HG03439 (cell line): ENCODE results near the gene SLC35A2.

Experiments used
- ATAC-seq: cut with Tn5 transposase; IDR thresholded peaks from one replicate; pipeline ENCODE4 v1.9.1; 2021; ENCODE audit warnings: mild to moderate bottlenecking, moderate library complexity; ENCODE audit not compliant: unreplicated experiment

Gene SLC35A2

GRCh38 chrX:48911412-48912182 is at the start of gene SLC35A2:
SLC35A2 (minus strand) TSS chrX:48911646; CDS start chrX:48911636, 10 bp downstream.
- ATAC-seq: peak; percentile 59

- ATAC-seq: no peak
Observed at GRCh38 chrX:48960291-48960690, 48.8 kb upstream of the SLC35A2 start.

DNA sequence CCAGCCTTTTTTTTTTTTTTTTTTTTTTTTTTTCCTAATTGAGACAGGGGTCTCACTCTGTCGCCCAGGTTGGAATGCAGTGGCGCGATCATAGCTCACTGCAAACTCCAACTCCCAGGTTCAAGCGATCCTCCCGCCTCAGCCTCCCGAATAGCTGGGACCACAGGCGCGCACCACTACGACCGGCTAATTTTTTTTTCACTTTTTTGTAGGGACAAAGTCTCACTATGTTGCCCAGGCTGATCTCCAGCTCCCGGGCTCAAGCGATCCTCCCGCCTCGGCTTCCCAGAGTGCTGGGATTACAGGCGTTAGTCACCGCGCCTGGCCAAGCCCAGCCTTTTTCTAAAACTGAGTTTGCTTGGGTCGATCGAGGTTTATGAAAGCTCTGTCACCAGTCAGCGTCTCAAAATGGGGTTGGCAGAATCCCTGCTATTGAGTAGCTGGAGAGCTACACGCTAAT is 47.2 kb upstream of the SLC35A2 start:
- ATAC-seq: no peak

- ATAC-seq: peak; percentile 83
Observed at GRCh38 chrX:48957827-48958634, 46.6 kb upstream of the SLC35A2 start.

DNA sequence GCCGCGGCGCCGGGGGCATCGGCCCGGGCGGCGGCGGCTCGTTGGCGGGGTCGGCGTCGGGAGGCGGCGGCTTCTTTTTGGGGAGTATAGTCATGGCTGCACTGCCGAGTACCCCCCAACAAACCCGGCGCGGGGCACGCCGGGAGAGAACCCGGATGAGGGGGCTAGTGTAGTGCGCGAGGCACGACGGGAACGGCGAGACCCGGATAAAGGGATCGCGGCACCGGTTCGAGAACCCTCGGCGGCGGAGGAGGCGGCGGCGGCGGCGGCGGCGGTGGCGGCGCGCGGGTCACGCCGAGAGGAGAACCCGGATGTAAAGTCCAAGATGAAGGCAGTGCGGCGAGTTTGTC is 46.0 kb upstream of the SLC35A2 start, which contains the start of gene OTUD5:
OTUD5 (minus strand) TSS at position 131 of the 350 bp plus-strand sequence; CDS start at position 94, 37 bp downstream.
- peak; percentile 31 for ATAC-seq

DNA sequence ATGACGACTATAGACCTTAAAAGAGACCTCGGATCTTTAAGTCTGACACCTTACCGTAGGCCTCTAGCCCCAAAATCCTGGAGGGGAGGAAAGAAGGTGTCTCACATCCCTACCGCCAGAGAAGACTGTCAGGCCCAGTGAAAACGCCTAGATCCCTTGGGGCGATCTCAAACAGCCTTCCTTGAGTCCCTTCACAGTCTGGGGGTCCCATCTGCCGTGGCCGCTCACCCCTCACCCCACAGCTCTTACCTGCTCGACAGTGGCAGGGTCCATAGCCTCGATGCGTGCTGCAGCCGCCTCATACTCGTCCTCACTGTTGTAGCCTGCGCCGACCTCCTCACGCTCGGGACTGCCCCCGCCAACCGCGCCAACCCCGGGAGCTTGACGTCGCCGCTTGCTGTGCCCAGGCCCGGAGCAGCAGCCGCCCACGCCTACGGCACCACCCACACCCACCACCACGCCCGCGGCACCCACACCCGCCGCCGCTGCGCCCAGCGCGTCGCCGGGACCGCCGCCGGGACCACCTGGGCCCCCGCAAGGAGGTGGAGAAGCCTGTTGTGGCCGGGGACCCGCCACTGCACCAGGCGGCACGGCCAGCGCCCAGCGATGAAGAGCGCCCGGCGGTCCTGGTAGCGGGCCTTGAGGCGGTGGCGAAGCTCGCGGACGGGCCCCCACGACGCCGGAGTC is 45.4 kb upstream of the SLC35A2 start:
- ATAC-seq: peak; percentile 8

GRCh38 chrX:48948589-48948988 is 37.1 kb upstream of the SLC35A2 start:
- ATAC-seq: no peak

GRCh38 chrX:48945517-48946348 is 34.3 kb upstream of the SLC35A2 start:
- ATAC-seq: no peak

GRCh38 chrX:48942895-48943294 is 31.4 kb upstream of the SLC35A2 start:
- no peak for ATAC-seq

DNA sequence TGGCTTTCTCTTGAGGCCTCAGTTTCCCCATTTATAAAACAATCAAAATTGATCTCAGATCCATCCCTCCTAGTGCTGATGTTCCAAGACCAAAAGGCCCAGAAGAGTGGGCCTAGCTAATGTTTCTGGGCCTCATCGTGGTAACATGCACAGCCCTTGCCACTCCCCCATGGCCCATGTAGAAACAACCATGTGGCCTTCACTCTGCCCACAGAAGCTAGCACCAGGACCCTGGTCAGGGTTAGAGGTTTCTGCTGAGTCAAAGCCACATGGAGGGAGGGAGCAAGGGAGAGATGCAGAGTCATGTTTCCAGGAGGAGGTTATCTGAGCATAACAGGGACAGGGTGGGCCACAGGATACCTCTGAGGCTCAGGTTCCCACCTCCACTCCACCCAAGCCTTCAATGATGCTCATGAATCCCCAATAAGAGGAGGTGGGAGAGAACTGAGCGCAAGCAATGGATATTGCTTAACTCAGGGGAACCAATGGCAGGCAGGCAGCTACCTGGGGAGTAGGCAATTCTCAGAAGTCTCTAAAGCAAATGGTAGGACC is 29.0 kb upstream of the SLC35A2 start:
- ATAC-seq: no peak

DNA sequence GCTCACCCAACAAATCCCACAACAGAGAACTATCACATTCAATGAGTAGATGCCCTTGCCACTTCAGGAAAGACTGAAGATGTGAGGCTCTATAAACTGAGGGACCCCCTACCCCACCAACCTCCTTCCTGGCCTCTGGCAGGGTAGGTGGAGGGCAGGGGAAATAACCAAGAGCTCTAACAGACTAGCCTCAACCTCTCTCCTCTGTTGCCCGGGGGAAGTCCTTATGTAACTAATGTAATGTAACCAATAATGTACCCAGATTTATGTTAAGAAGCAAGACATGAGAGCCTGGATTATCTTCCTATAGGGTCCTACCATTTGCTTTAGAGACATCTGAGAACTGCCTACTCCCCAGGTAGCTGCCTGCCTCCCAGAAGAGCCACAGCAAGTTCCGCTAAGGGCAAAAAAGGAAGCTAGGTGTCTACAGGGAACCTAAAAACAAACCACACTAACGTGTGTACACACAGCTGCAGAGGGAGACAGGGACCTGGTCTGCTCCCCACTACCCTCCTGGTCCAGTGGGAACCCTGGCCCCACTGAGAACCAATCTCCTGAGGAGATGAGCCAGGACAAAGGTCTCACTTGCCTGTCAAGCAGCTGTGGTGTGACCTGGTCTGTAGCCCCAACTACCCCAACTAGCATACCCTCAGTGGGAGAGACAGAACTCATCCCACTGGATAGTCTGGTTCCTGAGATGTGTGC is 28.2 kb upstream of the SLC35A2 start:
- ATAC-seq: no peak

DNA sequence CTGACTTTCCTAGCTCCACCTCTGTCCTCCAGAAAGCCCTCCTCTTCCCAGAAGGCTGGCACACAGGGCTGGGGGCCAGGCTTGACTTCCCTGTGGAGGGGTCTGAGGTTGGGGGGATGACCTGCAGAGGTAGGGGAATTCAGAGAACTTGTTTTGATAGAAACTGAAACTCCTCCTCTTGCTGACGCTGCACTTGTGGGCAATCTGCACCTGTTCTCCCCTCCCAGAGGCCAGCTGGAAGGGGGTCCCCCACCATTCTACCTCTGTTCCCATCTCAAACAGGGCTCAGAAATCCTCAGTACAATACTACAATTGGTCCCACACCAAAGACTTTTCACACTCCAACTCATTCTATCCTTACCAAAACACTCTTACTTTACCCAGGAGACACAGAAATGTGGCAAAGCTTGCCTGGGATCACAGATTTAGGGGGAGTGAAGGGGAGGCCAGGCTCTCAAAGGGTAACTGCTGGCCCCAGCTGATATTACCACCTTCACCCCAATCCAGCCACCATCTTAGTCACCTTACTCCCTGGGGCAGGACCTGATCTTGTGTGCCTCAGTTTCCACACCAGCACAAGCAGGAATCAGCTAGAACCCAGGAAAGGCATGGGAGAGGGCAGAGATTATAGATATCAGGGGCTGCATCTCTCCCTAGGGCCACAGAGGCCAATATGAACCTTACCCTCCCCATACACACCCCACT is 27.4 kb upstream of the SLC35A2 start:
- peak; percentile 60 for ATAC-seq

GRCh38 chrX:48937054-48937907 is 25.8 kb upstream of the SLC35A2 start:
- peak; percentile 53 for ATAC-seq

DNA sequence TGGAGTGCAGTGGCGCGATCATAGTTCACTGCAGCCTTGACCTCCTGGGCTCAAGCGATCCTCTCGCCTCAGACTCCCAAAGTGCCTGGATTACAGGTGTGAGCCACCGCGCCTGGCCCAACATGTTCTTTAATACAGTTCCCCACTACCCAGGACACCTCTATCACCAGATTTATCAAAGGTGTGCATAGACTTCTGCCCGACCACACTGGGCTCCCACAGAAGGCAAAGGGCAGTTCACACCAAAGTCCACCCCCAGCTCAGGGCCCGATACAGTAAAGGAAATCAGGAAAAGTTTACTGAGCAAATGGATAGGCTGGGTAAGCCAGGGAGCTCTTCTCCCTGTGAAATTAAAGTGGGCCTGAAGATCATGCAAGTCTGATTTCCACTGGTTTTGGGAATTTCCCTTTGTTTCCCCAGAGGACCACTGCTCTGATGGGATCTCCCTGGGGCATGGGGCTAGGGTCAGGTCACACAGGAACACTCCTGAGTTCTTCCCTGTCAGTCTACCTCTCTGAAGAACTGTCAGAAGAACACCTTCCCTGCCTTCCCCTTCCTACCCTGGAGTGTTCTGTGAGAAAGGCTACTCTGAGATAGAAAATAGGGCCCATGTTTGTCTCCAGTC is 25.1 kb upstream of the SLC35A2 start:
- ATAC-seq: no peak

GRCh38 chrX:48935301-48935670 is 23.8 kb upstream of the SLC35A2 start:
- no peak for ATAC-seq

GRCh38 chrX:48934581-48935300 is 23.3 kb upstream of the SLC35A2 start:
- ATAC-seq: no peak

GRCh38 chrX:48933757-48934156 is 22.3 kb upstream of the SLC35A2 start:
- no peak for ATAC-seq
